ENCODE results near the gene RALGPS1.

RALGPS1 gene

DNA sequence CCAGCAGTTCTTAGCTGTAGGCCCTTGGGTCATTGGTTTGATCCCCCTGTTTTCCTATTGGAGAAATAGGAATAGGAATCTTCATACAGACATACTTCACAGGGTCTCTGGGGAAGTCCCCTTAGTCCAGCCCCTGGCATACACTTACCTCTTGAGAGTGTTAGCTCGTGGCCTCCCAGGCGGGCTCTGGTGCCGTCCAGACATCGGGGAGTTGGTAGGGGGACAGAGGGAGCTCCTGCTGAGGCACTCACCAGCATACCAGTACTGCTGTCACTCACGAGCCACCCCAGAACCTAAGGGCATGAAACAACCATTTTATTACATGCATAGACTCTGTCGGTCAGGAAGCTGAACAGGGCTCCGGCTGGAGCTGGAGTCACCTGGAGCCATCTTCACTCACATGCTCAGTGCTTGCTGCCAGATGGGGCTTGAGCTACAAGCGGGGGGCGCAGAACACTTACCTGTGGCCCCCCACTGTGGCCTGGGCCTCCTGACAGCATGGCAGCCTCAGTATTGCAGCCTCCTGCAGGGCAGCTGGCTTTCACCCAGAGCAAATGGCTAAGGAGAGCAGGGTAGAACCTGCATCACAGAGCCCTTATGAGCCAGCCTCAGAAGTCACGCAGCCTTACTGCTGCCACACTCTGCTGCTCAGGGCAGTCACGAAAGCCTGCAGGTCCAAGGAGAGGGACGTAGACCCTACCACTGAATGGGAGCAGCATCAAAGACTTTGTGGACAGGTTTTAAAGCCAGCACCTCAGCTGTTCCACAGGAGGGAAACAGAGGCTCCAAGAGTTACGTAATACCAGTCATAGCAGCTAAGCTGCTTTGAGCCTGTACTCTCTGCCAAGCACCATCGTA, 266.1 kb downstream of the RALGPS1 start:
- DNase-seq, result no peak

- no peak for DNase-seq
Measured at GRCh38 chr9:127181315-127181580, 266.7 kb downstream of the RALGPS1 start.

GRCh38 chr9:127181595-127182190, 267.1 kb downstream of the RALGPS1 start:
- no peak for DNase-seq

- no peak for DNase-seq
Measured at GRCh38 chr9:127182901-127183746, 268.5 kb downstream of the RALGPS1 start.

- DNase-seq, result no peak
Measured at GRCh38 chr9:127183814-127184582, 269.4 kb downstream of the RALGPS1 start.

- no peak for DNase-seq
Measured at GRCh38 chr9:127184641-127185040, 270.1 kb downstream of the RALGPS1 start.

GRCh38 chr9:127185181-127185580, 270.6 kb downstream of the RALGPS1 start:
- DNase-seq, result no peak

GRCh38 chr9:127185931-127186781, 271.6 kb downstream of the RALGPS1 start:
- no peak for DNase-seq

GRCh38 chr9:127186806-127187205, 272.2 kb downstream of the RALGPS1 start:
- no peak for DNase-seq

DNA sequence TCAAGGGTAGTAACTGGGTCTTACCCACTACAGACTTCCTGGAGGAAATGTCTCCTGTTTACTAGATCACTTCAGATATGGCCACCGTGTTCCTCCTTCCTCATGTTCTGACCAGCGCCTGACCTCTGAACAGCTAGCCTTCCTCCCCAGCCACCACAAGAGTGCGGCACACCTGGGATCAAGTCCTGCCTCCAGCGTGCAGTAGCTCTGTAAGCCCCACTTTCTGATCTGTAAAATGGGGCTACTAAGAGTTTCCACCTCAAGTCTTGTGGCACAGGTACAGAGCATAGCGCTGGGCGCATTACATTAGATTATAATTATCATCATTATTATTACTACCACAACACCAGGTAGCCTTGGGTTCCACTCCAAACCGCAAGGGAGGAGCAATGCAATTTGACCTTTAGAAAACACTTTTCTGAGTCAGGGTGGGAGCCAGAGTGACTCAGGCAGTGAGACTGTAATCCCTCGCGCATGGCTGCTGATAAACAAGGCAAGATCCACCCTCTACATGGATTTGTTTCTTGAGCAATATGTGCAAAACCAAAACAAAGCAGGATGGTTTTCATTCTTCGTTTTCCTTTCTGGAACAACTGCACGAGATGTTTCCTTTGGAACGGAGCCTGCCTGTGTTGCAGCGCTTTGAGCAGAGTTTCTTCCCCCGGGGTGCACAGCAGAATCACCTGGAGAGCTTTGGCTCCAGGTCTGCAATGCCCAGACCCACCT, 272.8 kb downstream of the RALGPS1 start:
- DNase-seq, result no peak

GRCh38 chr9:127188396-127188795, 273.8 kb downstream of the RALGPS1 start:
- DNase-seq, result no peak

DNA sequence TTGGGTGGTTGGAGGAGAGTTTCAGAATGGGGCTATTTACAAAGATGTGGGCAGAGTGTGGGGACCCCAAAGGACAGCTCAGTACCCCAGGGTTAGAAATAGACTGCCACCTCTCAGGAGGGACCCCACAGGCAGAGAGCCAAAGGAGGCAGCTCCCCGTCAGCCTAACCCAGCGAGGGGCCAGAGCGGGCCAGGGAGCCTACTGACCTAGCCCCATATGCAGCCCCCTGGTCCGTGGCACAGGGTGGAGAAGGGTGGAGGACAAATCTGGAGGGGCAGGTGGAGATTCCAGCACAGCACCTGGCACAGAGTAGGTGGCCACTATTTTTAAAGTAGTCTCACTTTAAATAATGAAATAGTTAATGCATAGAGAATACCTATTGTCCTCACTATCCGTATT, 275.0 kb downstream of the RALGPS1 start:
- DNase-seq, result no peak

- no peak for DNase-seq
Measured at GRCh38 chr9:127192744-127193143, 278.2 kb downstream of the RALGPS1 start.

DNA sequence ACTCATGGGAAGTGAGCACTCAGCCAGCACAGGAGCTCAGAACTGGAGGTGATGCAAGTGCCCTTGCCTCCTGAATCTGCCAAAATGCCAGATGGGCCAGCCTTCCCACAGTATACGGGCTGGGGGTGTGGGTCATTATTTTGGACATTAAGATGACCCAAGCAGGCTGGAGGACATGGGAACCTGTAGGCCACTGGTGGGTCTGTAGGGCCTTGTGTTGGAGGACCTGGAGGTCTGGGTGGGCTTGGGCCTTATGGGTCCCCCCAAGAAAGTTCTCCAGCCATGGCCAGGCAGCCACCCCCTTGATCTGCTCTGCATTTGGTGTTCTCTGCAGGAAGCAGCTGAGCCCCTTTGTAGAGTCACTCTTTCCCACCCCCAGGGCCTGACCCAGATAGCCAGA, 278.9 kb downstream of the RALGPS1 start:
- no peak for DNase-seq

- DNase-seq, result no peak
Measured at GRCh38 chr9:127194881-127195713, 280.5 kb downstream of the RALGPS1 start.

DNA sequence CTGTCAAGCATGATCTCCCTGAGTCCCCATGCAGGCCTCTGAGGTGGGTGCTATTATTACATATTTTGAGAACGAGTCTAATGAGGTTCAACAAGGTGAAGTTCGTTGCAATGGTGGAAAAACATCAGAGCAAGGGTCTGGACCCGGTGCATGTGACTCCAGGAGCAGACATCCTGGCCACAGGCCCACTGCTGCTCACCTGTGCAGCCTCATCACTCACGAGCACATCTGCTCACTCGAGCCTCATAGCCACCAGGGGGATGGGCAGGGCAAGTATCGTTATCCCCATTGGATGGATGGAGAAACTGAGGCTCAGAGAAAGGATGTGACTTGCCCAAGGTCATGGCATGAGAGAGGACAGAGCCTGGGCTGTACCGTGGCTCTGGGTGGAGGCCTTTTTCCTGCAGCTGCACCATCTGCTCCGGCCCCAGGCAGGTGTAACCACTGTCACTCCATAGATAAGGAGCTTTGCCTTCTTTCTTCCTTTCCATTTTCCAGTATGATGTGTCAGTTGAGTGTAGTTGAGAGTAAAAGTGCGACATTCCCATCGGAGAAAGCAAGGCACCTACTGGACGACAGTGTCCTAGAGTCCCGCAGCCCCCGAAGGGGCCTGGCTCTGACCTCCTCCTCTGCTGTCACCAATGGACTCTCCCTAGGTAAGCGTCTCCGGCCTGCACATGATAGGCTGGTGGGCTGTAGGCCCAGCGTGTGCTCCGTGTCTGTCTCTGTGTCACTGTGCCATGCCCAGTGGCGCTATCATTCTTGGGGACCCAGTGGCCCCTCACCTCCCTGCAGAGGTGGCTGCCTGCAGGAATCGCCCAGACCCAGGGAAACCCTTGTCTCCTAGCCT, 281.6 kb downstream of the RALGPS1 start:
- no peak for DNase-seq

- DNase-seq, result no peak
Measured at GRCh38 chr9:127196826-127197145, 282.2 kb downstream of the RALGPS1 start.

GRCh38 chr9:127197186-127197860, 282.7 kb downstream of the RALGPS1 start:
- DNase-seq, result no peak

- DNase-seq, result no peak
Measured at GRCh38 chr9:127197861-127198430, 283.4 kb downstream of the RALGPS1 start.
